Kidney glomerular epithelial cell (primary cell): ENCODE results near the gene PRKCD.

Source experiments
- DNase-seq: peaks from one replicate; lab custom pipeline; 2025; lab: John Stamatoyannopoulos, UW

PRKCD gene

DNA sequence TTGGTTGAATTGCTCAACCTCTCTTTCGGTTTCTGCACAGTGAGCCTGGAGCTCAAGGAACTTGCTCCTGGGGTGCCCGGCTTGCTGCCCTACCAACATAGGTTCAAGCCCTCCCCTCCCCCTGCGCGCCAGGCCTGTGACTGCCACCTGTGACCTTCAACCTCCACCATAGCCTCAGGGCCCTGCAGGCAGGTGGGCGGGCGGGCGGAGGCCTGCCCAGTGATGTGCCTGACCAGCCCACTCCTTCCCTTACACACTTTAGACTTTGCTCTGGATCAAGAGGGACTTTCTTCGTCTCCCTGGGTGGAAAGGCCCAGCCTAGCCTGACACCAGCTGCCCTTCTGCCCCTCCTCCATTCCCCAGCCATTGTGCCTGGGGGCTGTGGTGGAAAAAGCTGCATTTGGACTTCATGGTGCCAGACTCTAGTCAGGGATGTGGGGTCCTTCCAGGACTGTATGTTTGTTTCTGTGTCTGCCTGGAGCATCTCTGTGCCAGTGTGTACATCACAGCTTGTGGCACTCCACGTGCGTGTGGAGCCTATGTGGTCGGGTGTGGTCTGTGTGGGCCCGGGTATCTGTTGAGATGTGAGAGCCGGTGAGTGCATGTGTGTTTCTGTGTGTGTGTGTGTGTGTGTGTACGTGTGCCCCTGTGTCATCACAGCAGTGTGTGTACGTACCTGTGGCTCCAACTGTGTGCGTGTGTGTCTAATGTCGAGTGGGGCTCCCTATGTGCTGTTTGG lies 9.5 kb downstream of the PRKCD start:
- no peak for DNase-seq

DNA sequence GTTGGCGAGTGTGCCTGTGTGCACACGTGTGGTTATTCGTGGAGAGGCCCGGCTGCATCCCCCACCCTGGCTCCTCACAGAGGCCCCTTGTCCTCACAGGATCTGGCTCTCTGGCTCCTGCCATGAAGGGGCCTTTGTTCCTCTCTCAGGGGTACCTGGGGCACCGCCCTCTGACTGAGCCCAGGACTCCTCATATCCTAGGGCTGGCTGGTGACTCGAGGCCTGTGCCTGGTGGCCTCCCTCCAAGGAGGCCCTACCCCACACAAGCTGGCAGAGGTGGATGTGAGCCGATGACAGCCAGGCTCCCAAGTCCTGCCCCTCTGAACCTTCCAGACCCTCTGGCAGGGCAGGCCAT lies 10.0 kb downstream of the PRKCD start:
- no peak for DNase-seq

DNA sequence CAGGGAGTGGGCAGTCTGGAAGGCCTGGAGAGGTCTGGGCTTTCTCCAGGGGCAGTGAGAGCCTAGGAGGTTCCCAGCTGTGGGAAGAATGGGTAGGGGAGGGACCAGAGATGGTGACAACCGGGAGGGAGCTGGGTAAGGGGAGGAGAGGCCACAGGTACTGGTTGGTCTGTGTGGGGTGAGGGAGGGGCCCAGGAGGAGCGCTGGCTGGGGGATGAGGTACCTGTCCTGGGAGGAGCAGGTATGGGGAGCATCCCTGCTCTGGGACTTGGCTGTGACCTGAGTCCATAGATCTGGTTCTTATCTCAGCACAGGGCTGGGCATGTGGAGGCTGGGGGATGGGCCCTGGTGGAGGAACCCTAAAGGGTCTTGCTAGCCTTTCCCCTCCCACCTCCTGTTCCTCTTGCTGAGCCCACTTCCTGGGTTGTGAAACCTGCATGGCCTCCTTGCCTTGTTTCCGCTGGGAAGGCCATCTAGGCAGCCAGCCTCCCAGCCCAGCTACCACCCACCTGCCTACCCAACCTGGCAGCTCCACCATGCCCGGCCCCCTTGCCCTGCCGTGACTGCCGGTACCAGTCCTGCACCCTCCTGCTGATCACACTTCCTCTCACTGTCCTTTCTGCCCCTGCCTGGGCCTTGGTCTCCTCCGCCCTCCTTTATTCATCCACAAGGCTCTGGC lies 11.0 kb downstream of the PRKCD start:
- no peak for DNase-seq

DNA sequence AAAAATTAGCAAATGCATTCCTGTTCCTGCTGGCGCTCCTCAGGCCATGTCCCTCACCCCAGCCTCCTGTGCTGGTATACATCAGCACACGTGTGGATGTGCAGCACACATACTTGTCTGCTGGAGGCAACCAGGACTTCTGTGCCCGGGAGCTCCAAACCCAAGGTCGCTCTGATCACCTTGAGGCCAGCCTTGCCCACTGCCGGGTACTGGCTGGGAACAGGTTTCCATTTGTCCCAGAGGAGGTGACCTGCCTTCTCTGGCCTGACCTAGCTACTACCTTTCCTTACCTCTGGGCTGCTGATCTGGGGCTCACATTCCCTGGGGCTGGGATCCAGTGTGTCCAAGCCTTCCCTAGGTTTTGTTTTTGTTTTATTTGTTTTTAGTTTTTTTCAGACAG lies 12.1 kb downstream of the PRKCD start:
- DNase-seq: no peak

DNA sequence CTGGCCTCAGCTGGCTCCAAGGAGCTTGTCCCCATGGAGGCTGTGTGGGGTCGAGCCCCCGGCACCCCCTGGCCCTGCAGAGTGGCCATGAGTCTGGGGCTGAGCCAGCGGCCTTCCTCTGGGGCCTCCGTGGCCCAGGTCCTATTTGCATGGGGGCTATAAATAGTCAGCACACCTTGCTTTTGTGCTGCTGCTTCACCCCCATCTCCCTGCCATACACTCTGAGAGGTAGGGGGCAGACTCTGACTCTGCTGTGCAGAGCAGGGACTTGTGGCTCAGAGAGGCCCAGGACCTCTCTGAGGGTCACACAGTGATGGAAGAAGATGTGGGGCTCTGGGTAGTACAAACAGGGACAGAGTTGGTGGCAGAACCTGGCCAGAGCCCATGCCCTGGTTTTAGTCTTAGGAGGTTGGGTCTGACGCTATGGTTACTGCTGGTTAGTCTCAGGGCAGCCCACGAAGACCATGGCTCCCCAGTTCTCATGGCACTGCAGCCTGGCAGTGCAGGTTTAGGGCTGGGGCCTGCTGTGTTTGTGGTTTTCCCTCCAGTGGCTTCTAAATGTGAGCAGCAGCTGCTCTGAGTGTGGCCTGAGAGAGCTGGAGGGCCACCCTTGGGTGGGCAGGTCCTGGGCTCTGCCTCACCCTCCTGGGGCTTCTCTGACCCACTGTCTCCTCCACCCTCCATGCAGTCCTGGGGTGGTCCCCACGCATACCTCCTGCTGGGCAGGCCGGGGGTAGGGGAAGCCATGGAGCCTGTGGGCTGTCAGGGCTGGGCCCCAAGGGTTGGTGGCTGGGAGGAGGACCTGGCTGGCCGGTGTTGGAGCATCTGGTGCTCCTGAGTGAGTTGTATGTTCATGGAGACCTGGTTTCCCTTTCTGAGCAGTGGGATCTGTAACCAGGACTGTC lies 13.6 kb downstream of the PRKCD start:
- no peak for DNase-seq

DNA sequence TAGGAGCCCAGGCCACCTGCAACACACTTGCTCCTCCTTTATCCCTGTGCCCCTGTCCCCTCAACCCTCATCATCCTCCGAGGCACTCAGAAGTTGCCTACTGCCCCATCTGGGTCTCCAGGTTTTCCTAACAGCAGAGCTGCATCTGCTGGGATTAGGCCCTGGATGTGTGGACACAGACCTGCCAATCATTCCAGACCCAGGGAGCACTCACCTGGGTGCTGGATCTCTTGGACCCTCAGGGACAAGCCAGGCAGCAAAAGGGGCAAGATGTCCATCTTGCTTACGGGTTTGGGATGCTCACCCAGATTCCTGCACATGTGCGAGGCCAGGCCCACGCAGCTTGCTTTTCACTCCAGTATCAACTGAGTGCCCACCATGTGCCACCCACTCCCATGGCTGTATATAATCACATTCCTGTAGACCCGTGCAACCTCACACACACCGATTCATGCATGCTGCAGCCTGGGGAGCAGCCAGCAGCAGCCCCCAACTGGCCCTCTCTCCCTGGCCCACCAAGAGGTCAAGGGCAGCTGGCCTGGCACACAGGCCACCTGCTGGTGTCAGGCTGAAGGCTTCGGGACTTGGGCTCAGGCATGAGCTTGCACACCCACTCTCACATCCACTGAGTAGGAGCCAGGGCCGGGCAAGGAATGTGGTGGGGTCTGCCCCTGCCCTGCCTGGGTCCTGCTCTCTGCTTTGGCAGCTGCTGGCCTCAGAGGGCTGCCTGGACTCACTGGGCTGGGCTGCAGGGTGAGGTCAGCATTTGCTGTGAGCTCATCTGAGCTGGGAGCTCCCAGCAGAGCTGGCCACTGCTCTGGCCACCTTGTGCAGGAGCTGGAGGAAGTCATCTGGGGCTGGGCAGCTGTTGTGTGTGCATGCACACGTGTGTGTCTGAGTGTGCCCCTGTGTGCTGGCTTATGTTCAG lies 14.9 kb downstream of the PRKCD start:
- DNase-seq: no peak

DNA sequence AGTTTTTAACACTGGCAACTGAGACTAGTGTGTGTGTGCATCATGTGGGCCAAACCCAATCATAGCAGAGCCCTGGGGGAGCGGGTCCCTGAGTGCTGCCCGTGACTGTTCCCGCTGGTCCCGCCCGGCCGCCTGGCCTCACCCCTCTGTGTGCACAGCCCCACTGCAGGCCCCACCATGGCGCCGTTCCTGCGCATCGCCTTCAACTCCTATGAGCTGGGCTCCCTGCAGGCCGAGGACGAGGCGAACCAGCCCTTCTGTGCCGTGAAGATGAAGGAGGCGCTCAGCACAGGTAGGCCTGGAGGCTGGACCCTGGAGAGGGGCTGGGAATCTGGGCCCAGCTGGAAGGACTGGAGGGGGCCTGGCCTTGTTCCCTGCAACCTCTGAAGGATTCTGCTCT lies 17.2 kb downstream of the PRKCD start:
- DNase-seq: no peak

DNA sequence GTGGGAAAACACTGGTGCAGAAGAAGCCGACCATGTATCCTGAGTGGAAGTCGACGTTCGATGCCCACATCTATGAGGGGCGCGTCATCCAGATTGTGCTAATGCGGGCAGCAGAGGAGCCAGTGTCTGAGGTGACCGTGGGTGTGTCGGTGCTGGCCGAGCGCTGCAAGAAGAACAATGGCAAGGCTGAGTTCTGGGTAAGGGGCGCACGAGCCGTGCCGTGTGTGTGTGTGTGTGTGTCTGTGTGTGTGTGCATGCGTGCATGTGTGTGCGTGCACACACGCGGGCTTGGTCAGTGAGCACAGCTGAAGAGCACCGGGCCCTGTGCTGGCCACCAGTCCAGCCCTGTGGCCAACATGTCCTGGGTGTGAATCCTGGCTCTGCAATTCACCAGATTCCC lies 18.6 kb downstream of the PRKCD start:
- no peak for DNase-seq

DNA sequence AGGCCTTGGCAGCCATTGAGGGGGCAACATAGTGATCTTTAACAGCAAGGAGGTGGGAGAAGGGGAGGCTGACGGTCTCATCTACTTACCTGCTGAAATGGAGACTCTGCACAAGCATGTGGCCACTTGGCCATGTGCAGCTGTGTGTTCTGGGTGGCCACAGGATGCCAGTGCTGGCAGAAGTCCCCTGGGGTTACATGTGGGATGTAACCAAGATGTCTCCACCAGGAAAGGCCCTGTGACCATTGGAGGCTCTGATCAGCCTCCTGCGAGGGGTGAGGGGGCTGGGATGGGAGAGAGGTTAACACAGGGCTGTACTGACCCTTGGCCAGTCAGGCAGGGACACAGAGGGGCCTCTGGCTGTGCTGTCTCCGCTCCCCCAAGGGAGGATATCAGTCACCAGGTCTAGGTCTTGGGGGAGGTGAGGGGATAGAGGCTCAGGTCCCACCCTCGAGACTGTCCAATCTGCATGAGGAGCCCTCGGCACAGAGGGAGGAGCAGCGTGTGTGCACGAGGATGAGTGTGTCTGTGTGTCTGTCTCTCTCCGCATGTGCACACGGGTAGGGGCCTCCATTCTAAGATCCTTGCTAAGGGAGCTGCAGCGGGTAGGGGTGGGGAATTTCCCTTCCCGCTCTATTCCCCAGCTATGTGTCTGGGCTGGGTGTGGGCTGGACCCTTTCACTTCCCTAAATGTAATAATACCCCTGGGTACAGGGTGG lies 19.5 kb downstream of the PRKCD start:
- DNase-seq: no peak

DNA sequence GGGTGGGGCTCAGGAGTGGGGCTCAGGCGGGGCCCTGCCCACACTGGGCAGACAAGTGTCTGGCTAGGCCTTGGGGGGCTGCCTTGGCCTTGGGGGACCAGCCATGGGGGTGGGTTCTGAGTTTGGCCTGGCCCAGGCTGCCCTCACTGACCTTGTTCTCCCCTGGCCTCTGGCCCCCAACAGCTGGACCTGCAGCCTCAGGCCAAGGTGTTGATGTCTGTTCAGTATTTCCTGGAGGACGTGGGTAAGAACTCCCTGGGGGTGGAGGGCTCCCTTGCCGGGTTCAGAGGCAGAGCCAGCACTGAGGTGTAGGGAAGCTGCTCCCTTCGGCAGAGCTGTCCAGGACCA lies 20.0 kb downstream of the PRKCD start:
- DNase-seq: no peak

DNA sequence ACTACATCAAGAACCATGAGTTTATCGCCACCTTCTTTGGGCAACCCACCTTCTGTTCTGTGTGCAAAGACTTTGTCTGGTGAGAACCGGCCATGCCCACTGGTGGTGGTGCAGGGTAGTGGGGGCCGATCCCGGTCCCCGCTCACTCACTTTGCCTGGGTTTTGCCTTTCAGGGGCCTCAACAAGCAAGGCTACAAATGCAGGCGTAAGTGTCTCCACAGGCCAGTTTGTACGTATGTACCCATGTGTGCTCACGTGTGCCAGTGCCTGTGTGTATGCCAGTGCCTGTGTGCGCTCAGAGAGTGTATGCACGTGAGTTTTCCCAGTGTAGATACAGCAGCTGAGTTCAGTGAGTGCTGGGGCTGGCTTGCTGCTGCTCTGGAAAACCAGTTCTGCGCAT lies 20.5 kb downstream of the PRKCD start:
- no peak for DNase-seq

DNA sequence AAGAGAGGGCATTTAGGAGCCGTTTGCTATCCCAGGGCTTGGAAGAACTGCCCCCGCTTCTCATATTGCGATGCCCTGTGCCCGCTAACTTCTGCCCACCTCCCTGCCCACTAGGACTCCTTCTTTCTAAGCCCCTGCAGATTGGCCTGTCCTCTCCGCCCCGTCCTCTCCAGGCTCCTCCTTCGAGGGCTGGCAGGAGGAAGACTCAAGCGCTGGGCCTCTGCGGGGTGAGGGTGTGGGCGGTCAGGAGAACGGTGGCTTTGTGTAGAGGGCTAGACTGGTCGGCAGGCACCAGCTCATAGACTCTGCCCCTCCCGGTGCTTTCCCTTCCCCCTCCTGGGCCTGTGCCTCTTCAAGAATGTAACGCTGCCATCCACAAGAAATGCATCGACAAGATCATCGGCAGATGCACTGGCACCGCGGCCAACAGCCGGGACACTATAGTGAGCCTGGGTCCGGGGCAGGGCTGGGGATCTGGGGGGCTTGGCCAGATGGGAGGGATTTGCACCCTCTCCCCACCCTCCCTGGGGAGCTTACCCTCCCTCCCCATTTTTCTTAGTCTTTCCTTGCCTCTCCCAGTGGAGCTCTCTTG lies 21.9 kb downstream of the PRKCD start:
- no peak for DNase-seq

DNA sequence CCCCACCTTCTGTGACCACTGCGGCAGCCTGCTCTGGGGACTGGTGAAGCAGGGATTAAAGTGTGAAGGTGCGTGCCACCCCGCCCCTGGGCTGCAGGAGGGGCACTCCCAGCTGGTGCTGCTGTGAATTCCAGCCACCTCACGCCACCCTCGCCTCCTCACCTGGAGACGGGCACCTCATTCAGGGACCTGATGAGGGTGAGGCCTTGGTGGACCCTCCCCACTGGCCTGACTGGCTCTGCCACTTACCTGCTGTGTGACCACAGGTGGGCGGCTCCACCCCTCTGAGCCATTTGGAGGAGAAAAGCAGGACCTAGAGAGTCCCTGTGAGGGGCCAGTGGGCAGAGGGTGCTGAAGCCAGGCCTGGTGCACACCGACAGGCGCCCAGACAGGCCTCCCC lies 22.5 kb downstream of the PRKCD start:
- no peak for DNase-seq

DNA sequence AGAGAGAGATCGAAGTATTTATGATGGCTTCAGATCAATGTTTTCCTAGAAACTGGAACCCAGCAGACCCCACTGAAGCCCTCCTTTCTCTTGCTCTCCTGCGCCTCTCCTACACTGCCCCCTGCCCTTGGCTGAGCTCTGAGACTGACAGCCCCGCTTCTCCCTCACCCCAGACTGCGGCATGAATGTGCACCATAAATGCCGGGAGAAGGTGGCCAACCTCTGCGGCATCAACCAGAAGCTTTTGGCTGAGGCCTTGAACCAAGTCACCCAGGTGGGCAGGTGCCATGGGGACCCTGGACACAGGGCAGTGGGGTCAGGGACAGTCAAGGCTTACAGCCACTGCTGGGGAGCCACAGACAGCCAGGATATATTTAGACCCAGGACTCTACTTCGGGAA lies 23.7 kb downstream of the PRKCD start:
- no peak for DNase-seq

DNA sequence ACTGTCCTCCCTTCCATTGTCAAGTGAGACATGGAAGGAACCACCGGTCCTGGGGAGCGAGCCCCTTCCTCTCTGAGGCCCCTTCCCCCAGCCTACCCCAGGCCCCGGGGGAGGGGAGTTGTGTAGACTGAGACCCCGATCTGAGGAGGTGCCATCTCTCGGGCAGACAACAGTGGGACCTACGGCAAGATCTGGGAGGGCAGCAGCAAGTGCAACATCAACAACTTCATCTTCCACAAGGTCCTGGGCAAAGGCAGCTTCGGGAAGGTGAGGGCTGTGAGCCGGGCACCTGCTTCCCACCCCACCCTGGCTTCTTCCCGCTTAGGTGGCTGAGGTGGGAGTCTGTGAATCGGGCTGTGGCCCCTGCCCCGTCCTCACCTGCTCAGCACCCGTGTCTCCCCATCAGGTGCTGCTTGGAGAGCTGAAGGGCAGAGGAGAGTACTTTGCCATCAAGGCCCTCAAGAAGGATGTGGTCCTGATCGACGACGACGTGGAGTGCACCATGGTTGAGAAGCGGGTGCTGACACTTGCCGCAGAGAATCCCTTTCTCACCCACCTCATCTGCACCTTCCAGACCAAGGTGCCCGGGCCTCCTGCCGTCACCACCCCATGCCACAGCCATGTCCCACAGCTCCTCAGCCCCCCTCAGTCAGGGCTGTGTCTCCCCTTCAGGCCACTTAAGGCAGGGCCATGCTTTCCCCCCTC lies 24.9 kb downstream of the PRKCD start:
- DNase-seq: no peak

DNA sequence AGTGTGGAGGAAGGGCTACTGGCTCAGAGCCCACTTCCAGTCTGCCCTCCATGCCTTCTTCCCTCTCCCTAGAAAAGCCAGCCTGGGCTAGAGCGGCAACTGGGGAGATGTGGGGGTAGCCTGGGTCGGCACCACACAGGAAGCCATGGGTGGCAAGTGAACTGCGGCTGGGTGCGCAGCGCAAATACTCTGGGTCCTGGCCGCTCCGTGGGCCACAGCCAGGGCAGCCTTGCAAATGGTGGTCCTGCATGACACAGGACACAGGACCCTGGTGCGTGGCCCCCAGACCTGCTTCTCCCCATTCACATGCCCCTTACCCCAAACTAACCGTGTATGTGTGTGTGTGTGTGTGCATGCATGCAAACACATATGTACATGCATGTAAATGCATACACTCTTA lies 25.7 kb downstream of the PRKCD start:
- DNase-seq: no peak

DNA sequence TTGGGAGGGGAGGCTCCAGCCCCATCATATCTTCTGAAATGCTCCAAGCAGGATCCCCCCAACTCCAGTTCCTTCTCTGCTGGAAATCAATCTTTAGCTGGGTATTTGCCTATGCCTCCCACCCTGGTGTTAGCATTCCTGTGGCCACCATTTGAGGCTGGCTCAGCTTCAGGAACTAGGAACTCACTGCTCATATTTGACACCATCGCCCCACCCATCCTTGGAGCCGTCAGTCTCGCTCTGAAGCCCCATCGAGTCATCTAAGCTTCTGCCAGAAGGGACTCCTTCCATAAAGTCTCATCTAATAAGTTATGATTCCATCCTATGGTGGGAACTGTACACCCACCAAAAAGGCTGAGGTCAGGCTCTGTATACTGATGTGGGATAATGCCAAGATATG lies 26.4 kb downstream of the PRKCD start:
- no peak for DNase-seq

DNA sequence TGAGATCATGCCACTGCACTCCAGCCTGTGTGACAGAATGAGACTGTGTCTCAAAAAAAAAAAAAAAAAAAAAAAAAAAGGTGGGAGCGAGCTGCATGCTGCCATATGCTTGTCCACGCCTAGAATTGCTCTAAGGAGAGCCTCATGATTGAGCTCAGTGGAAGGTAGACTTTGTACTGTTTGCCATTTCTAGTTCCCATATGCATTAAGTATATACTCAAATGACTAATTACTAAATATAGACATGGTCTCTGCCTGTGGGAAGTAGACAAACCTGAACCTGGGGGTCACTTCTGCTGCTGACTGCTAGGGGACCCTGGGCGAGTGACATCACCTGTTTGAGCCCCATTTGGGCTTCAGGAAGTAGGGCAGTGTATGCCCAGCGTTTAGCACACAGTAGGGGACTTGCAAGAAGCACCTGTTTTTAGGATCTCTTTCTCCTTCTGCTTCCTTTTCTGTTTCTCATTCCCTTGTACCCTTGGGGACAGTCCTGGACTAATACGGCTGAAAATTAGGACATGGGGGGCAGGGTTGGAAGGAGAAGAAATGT lies 27.2 kb downstream of the PRKCD start:
- no peak for DNase-seq

DNA sequence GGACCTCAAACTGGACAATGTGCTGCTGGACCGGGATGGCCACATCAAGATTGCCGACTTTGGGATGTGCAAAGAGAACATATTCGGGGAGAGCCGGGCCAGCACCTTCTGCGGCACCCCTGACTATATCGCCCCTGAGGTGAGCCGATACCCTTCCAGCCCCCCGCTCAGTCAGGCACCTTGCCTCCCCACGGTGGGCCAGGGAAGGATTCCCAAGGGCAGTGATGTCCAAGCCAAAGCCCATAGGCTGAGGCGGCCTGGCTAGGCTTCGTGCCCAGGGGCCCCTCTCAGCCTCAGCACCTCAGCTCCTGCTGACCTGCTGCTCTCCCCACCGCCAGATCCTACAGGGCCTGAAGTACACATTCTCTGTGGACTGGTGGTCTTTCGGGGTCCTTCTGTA lies 27.7 kb downstream of the PRKCD start:
- DNase-seq: no peak

DNA sequence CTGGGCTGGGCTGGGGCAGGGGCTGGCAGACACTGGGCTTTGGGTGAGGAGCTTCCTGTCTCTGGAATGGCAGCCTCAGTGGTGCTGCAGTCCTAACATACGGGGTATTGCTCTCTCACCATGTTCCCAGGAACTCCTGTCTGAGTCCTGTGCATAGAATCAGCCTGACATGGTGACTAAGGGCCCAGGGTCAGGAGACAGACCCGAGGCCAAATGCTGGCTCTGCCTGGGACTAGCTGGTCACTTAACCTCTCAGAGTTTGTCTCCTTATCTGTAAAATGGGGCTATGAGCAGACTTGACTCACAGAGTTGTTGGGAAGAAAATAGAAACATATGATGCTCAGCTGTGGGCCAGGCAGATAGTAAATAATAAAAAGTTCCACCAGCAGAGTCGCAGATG lies 28.3 kb downstream of the PRKCD start:
- no peak for DNase-seq
